ENCODE measurements around the gene DOK7.
A peak's percentile ranks its signal among the peaks of the same experiment; 100 is the strongest.

DNA sequence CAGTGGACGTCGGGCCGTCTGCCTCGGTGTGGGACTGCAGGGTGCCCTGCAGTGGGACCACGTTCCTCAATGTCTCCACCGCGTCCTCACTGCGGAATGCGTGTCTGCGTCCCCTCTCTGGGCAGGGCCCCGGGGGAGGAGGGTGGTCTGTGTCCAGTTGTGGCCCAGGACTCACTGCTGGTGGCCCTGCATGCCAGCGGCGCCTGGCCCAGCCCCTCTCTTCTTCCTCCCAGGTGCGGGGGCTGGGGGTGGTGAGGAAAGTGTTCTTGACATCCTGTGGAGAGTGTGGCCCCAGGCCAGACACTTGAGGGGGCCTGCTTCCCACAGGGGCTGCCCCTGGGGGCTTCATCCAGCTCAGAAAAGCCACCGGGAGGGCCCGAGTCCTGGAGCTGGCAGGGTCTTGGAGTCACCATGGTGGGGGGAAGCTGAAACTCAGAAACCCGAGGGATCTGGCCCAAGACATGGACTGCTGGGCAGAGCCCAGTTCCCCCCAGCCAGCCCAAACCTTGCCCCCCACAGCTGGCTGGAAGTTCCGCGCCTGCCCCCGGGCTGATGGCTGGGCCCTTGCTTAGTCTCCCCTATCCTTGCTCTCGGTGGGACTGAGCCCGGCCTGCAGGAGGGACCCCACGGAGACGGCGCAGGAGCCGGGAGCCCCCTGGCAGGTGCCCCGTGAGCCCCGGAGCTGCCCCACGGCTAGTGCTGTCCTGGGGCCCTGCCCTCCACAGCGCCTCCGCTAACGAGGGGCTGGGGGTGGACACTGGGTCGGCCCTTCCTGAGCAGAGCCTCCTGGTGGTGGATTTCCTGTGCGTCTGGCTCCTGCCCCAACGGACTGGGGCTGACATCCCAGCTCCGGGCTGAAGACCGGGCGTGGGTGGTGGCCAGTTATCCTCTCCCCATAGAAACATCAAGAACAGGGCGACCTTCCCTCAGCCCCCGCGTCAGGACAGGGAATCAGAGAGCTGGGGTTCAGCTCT, 2.9 kb downstream of the DOK7 start:
- TF ChIP-seq, protein P1, sequence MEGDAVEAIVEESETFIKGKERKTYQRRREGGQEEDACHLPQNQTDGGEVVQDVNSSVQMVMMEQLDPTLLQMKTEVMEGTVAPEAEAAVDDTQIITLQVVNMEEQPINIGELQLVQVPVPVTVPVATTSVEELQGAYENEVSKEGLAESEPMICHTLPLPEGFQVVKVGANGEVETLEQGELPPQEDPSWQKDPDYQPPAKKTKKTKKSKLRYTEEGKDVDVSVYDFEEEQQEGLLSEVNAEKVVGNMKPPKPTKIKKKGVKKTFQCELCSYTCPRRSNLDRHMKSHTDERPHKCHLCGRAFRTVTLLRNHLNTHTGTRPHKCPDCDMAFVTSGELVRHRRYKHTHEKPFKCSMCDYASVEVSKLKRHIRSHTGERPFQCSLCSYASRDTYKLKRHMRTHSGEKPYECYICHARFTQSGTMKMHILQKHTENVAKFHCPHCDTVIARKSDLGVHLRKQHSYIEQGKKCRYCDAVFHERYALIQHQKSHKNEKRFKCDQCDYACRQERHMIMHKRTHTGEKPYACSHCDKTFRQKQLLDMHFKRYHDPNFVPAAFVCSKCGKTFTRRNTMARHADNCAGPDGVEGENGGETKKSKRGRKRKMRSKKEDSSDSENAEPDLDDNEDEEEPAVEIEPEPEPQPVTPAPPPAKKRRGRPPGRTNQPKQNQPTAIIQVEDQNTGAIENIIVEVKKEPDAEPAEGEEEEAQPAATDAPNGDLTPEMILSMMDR (conservative IDR thresholded peaks at IDR 0.05; ENCODE audit: low read depth, low read length), result 0 out of 2 replicates have a peak, but pooled peaks have one; percentile 14
- no peak for TF ChIP-seq RCOR1 (IDR thresholded peaks at IDR 0.05; ENCODE audit: insufficient replicate concordance, low read length)
- no peak for TF ChIP-seq POLR2A (IDR thresholded peaks at IDR 0.05; ENCODE audit: low read depth, low read length)
- TF ChIP-seq MAZ (IDR thresholded peaks at IDR 0.05; ENCODE audit: borderline replicate concordance, low read depth, low read length), result no peak
- no peak for TF ChIP-seq RFX5 (IDR thresholded peaks at IDR 0.05; ENCODE audit: low read depth, low read length)
- no peak for TF ChIP-seq CEBPB (IDR thresholded peaks at IDR 0.05; ENCODE audit: low read depth, low read length)
- TF ChIP-seq MAFK (IDR thresholded peaks at IDR 0.05; ENCODE audit: low read depth, low read length), result no peak
- no peak for TF ChIP-seq RAD21 (IDR thresholded peaks at IDR 0.05; ENCODE audit: low read length)
- TF ChIP-seq, protein P2, sequence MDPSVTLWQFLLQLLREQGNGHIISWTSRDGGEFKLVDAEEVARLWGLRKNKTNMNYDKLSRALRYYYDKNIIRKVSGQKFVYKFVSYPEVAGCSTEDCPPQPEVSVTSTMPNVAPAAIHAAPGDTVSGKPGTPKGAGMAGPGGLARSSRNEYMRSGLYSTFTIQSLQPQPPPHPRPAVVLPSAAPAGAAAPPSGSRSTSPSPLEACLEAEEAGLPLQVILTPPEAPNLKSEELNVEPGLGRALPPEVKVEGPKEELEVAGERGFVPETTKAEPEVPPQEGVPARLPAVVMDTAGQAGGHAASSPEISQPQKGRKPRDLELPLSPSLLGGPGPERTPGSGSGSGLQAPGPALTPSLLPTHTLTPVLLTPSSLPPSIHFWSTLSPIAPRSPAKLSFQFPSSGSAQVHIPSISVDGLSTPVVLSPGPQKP (IDR thresholded peaks at IDR 0.05; ENCODE audit: borderline replicate concordance, low read depth, low read length), result no peak
- TF ChIP-seq MXI1 (IDR thresholded peaks at IDR 0.05; ENCODE audit: borderline replicate concordance, low read depth, low read length), result no peak
- TF ChIP-seq, protein P3, sequence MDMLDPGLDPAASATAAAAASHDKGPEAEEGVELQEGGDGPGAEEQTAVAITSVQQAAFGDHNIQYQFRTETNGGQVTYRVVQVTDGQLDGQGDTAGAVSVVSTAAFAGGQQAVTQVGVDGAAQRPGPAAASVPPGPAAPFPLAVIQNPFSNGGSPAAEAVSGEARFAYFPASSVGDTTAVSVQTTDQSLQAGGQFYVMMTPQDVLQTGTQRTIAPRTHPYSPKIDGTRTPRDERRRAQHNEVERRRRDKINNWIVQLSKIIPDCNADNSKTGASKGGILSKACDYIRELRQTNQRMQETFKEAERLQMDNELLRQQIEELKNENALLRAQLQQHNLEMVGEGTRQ (IDR thresholded peaks at IDR 0.05; ENCODE audit: low read depth, low read length), result no peak
- TF ChIP-seq SMC3 (IDR thresholded peaks at IDR 0.05; ENCODE audit: low read depth, low read length), result peak; percentile 12; the same call in 1 of the 2 replicates
